Iris pigment epithelial cell (primary cell): ENCODE results near the gene MTAP.

ENCODE experiments used
- DNase-seq: peaks from one replicate; pipeline ENCODE4 v3.0.0-alpha.2; 2011; ENCODE audit warnings: low read depth

The MTAP gene

GRCh38 chr9:21804791-21805190 lies 2.4 kb downstream of the MTAP start:
- no peak for DNase-seq

- no peak for DNase-seq
Measured at GRCh38 chr9:21806644-21807043, 4.2 kb downstream of the MTAP start.

GRCh38 chr9:21810388-21810787 lies 8.0 kb downstream of the MTAP start:
- DNase-seq, result peak; percentile 62

- no peak for DNase-seq
Measured at GRCh38 chr9:21810881-21811280, 8.4 kb downstream of the MTAP start.

GRCh38 chr9:21811914-21812313 lies 9.5 kb downstream of the MTAP start:
- DNase-seq, result no peak

- DNase-seq, result peak; percentile 81
Measured at GRCh38 chr9:21812415-21812814, 10.0 kb downstream of the MTAP start.

- peak; percentile 66 for DNase-seq
Measured at GRCh38 chr9:21812946-21813568, 10.6 kb downstream of the MTAP start.

GRCh38 chr9:21813575-21814473 lies 11.4 kb downstream of the MTAP start:
- peak; percentile 87 for DNase-seq

GRCh38 chr9:21815643-21816042 lies 13.2 kb downstream of the MTAP start:
- no peak for DNase-seq

GRCh38 chr9:21817176-21817575 lies 14.7 kb downstream of the MTAP start:
- peak; percentile 94 for DNase-seq

- no peak for DNase-seq
Measured at GRCh38 chr9:21825637-21826036, 23.2 kb downstream of the MTAP start.

- no peak for DNase-seq
Measured at GRCh38 chr9:21828853-21829410, 26.5 kb downstream of the MTAP start.

- DNase-seq, result no peak
Measured at GRCh38 chr9:21830589-21830988, 28.2 kb downstream of the MTAP start.

- DNase-seq, result peak; percentile 98
Measured at GRCh38 chr9:21831841-21832509, 29.5 kb downstream of the MTAP start.

GRCh38 chr9:21833090-21833801 lies 30.8 kb downstream of the MTAP start:
- DNase-seq, result no peak

GRCh38 chr9:21835121-21835520 lies 32.7 kb downstream of the MTAP start:
- DNase-seq, result peak; percentile 49

GRCh38 chr9:21836437-21837161 lies 34.2 kb downstream of the MTAP start:
- DNase-seq, result peak; percentile 99

- peak; percentile 36 for DNase-seq
Measured at GRCh38 chr9:21837501-21837900, 35.1 kb downstream of the MTAP start.

- DNase-seq, result no peak
Measured at GRCh38 chr9:21840647-21841046, 38.2 kb downstream of the MTAP start.

- no peak for DNase-seq
Measured at GRCh38 chr9:21841133-21841532, 38.7 kb downstream of the MTAP start.

GRCh38 chr9:21848615-21849014 lies 46.2 kb downstream of the MTAP start:
- no peak for DNase-seq
